ENCODE measurements around the gene KLHDC7B.

Gene KLHDC7B

GRCh38 chr22:50600538-50600937 lies 54.8 kb downstream of the KLHDC7B start, which contains the start of gene MAPK8IP2:
MAPK8IP2 (plus strand) TSS chr22:50600793; CDS start chr22:50600819, 26 bp downstream.
- no peak for DNase-seq

Data from NCI-H226 (cell line).